OCI-M2 (cell line): ENCODE data around the gene PCDH18.
"Not testable (repeated sequence)": the region's sequence is repeated elsewhere in the genome, so short reads cannot be mapped to it uniquely, and the experiment has no call there.

Experiments
- DNase-seq: peaks from one replicate; lab custom pipeline; 2025; ENCODE audit not compliant: unreplicated experiment; lab: John Stamatoyannopoulos, UW

The PCDH18 gene, protein sequence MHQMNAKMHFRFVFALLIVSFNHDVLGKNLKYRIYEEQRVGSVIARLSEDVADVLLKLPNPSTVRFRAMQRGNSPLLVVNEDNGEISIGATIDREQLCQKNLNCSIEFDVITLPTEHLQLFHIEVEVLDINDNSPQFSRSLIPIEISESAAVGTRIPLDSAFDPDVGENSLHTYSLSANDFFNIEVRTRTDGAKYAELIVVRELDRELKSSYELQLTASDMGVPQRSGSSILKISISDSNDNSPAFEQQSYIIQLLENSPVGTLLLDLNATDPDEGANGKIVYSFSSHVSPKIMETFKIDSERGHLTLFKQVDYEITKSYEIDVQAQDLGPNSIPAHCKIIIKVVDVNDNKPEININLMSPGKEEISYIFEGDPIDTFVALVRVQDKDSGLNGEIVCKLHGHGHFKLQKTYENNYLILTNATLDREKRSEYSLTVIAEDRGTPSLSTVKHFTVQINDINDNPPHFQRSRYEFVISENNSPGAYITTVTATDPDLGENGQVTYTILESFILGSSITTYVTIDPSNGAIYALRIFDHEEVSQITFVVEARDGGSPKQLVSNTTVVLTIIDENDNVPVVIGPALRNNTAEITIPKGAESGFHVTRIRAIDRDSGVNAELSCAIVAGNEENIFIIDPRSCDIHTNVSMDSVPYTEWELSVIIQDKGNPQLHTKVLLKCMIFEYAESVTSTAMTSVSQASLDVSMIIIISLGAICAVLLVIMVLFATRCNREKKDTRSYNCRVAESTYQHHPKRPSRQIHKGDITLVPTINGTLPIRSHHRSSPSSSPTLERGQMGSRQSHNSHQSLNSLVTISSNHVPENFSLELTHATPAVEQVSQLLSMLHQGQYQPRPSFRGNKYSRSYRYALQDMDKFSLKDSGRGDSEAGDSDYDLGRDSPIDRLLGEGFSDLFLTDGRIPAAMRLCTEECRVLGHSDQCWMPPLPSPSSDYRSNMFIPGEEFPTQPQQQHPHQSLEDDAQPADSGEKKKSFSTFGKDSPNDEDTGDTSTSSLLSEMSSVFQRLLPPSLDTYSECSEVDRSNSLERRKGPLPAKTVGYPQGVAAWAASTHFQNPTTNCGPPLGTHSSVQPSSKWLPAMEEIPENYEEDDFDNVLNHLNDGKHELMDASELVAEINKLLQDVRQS

DNA sequence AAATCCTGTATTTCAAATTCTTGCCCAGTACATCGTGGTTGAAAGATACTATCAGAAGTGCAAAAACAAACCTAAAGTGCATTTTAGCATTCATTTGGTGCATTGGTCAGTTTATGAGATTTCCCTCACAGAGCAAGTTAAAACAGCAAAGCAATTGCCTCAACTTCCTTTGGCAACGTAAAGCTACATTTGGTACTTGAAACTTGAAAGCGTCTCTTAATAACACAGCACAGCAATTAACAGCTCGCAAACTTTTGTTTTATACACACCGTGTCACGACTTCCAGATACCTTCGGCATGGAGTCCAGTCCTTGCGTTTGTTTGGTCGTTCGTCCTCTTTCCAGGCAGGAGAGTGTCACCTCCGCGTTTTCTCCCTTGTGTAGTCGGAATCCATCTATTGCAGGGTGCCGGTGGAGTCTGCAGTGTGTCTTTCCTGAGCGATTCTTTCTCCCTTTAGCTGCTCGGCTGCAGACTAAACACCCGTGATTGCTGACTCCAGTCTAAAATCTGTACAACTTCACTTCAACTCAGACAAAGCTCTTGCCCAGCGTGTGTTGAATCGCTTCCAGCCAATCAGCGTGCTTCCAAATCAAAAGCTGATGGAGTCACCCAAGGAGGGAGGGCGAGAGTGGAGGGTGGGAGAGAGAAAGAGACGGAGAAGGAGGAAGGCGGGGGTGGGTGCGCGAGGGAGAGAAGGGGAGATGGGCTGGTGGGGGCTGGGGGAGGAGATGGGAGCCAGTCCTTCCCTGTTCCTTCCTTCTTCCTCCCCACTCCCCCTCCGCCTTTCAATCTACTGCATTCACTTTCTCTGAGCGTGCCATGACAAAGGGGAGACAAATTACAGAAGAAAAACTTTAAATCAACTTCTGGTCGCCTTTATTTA is at the start of gene PCDH18:
Gene PCDH18, minus strand, starts transcription at position 509 of the 883 bp plus-strand sequence. Its CDS starts 406 bp downstream, at position 103.
- no peak for DNase-seq

DNA sequence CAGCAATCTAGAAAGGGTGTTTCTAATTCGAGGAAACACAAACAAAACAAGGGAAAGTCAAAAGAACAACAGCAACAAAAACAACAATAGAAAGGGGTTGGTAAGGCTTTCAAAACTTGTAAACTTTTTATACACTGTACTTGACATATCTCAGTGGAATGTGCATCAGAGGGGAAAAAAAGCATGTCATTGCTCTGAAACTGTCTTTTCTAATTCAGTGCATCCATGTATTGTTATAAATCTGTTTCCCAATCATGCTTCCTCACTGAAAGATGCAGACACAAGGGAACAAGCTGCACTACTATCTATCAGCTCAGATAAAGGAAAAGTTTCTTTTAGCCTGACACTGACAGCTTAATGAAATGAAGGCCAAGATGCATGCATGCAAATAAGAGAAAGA is 44.2 kb upstream of the PCDH18 start:
- no peak for DNase-seq

DNA sequence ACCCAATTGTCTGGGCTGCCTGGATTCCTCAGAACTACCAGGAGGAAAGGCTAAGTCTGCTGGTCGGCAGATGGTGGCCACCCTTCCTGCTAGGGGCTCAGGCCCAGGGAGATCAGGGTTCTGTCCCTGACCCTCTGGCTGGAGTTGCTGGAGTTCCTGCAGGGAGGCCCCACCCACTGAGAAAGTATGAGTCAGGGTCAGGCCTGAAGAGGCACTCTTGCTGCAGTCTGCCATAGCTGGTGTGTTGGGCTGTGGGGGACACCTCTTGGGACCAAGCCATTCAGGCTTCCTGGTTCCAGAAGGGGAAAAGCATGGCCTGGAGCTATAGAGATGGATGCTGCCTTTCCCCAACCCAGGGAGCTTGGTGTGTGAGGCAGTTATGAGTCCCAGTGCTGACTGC is 40.4 kb upstream of the PCDH18 start:
- no peak for DNase-seq

DNA sequence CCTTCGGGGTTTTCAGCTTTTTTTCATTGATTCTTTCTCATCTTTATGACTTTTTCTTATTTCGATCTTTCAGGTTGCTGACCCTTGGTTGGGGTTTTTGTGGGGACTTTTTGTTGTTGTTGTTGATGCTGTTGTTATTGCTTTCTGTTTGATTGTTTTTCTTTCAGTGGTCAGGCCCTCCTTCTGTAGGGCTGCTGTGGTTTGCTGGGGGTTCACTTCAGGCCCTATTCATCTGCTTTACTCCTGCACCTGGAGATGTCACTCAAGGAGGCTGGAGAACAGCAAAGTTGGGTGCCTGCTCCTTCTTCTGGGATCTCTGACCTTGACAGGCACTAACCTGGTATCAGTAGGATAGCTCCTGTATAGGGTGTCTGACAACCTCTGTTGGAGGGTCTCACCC is 39.9 kb upstream of the PCDH18 start:
- DNase-seq, result no peak

DNA sequence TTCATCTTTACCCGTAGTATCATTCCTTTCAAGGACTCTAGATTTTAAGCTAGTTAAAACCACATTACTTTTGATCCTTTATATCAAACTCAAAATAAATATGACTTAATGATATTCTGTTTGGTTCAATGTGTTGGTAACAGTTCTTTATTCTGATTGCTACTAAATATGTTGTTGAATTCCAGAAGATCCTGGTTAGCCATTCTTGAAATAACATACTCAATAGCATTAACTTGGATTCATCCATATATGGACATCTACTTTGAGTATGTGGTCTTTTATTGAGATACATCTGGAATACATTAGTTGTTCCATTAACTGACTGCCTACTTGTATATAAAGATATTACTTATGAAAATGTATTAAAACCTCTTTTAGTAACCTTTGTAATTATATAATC is 27.5 kb upstream of the PCDH18 start:
- DNase-seq, result no peak

DNA sequence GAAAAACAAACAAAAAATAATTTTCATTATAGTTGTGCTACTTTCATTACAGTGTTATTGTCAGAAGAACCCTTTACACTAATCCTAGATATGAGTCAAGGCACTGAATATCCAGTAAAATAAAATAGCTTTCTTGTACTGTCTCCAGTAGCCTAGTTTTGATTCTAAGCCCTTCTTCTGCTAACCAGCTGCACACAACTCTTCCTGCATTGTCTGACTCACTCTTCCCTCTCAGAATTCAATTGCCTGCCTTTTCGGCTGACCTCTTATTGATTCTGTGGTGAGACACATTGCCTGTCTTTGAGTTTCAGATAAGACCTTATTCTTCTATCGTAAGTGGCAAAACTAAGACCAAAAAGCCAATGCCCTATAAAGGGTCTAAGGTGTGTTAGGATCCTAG is 26.7 kb upstream of the PCDH18 start:
- DNase-seq, result no peak

DNA sequence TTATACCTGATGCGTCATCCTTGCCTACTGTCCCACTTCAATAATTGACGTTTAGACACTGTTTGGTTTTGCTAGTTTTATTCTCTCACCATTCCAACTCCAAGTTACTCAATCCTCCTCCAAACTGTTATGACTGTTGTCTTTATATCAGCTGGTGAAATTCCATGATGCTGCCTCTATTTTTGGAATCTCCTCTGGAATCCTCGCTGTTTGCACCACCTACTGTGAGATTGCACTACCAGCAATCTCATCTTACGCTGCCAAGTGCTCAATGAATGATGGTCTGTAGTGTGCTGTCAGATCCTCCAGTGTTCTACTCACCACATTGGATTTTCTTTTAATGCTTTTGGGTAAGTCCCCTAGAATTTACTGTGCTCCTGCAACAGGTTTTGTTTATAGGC is 13.2 kb upstream of the PCDH18 start:
- DNase-seq, result no peak

DNA sequence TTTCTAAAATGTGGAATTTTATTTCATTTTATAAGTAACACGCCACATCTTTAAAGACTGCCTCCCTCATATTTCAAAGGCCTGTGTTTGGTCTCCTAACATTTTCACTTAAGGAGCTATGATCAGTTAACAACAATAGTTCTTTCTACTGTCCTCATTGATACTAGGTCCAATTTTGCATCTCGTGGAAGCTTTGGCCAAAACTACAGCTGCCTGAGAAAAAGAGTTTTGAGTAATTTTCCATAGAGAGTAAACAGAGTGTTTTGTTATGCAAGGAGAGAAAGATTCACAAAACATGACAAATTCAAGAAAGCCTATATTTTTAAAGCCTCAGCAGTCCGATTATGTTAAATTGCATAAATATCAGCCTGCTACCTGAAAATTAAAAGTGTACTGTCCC is 11.4 kb upstream of the PCDH18 start:
- DNase-seq, result no peak

DNA sequence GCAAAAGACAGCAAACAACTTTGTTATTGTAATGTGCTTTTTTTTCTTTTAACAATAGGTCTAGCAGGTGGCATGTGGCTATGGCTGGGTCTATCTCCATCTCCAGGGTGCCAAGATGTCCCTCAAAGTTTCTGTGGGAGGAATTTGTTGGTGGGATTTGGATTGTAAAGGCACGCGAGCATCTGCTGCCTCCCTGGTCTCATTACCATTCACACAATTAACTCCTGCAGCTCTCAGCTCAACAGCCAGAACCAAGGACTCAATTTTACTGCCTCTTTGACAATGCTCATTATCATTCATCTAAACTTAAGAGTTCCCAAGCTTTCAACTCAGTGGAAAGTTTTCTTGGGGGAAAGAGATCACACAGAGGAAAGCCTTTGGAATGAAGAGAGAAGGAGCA is 10.9 kb upstream of the PCDH18 start:
- DNase-seq, result no peak

DNA sequence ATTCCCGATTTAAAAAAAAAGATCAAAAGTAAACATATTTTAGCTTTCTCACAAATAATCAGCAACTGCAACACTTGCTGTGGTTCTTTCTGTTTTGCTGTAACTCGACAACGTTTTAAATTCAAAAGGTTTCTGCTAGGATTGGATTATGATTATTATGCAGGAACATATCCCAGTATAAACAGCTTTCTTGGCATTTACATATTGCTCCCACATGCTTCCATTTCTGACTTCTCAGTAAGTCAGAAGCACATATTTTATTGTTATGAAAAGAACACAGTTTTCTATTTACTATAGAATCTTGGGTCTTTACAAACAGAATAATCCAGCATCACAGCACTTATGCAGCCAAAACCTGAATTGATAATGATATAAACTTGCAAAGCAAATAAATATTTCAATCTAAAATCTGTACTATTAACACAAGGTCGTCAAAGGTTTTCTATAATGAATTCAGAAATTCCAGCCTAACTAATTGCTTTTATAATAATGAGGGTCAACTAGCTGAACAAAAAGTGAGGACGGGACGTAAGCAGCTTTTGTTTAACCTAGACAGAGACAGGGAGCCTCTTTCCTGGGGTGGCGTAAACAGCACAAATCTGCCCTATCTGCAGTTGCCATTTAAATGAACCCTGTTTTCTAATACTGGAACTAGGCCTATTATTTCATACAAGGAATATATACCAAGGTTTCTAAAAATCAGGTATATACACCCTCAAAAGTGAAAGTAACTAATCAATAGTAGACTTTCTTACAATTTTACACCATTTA is 9.8 kb upstream of the PCDH18 start:
- DNase-seq, result no peak

DNA sequence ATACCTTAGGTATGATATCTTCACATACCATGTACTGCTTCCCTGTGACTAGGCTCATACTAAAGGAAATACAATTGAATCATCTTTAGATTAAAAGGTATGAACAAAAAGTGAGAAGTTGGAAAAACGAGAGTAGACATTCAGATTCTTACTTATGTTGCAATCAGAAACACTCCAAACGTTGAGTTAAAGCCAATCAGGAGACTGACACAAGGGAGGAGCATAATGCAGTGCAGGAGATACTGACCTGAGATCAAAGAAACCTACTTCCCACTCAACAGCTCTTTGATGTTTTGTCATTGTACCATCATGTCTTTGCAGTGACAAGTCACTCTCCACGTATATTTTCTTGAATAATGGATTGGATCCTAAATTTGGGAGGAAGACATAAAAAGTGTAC is 8.9 kb upstream of the PCDH18 start:
- no peak for DNase-seq

DNA sequence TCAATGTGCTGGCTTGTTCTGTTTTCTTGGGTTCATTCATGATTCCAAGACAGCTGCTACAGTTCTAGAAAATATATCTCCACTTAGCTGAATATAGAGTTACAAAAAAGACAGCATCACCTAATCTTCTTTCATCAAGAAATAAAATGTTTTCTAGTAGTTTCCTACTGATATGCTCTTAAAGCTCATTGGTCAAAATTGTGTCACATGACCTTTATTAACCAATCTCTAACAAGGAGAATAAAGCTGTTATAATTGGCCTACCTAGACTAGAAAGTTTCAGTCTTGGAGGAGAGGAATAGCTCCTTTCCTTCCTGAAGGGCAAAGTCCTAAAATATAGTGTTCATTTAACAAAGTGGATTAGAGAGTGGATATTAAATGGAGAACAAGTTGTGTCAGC is 8.1 kb upstream of the PCDH18 start:
- no peak for DNase-seq

DNA sequence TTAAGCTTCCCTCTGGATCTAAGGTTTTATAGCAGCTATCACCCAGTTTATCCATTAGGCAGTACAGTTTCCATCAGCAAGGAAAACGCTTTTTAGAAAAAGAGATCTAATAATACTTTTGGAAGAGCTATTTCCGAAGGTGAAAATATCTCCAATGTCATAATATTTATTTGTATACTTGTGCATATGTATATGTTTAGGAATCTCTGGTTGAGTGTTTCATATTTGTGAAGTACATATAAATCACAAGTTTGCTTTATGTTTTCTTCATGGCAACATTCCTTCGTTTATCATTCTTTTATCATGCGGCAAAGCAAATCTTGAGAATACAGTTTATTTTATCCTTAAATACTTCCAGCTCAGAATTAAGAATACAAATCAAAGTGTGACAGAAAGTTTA is 6.2 kb upstream of the PCDH18 start:
- DNase-seq, result no peak

DNA sequence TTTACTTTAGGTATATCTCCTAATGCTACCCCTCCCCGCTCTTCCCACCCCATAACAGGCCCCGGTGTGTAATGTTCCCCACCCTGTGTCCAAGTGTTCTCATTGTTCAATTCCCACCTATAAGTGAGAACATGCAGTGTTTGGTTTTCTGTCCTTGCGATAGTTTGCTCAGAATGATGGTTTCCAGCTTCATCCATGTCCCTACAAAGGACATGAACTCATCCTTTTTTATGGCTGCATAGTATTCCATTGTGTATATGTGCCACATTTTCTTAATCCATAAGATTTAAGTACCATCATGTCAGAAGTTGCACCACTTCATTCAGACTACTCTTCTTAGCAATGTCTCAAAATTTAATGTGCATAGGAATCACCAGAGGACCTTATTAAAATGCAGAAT is 5.5 kb upstream of the PCDH18 start:
- DNase-seq, result not testable (repeated sequence)

DNA sequence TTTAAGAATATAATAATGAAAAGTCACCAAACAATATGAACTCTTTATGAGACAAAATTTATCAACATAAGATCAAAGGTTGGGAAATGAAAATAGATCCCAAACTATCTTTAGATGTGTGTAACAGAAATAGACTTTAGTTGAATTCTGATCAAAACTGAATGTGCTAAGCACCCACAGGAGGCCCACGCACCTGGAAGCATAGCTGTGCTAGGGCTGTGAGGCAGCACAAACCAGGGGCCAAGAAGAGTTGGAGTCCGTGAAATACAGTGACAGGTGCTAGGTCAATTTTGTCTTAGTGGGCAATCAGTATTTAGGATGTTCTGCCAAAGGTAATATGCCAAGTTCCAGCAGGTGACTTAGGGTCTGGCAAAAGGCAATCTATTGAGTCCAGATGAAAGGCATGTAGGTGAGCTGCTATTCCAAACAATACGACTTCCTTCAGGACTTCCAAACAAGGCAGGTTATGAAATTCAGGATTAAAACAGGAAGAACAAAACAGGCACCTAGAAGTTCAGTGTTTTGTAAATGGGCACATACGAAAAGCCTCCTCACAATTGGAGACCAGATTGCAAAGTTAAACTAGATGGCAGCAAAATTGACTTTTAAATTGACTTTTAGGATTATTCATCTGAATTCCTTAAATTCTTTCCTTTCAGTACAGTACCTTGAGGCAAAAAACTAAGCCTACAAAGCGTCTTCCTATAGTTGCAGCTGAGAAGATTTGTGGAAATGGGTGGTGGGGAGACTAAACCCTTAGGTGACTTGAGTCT is 4.7 kb upstream of the PCDH18 start:
- DNase-seq, result no peak

DNA sequence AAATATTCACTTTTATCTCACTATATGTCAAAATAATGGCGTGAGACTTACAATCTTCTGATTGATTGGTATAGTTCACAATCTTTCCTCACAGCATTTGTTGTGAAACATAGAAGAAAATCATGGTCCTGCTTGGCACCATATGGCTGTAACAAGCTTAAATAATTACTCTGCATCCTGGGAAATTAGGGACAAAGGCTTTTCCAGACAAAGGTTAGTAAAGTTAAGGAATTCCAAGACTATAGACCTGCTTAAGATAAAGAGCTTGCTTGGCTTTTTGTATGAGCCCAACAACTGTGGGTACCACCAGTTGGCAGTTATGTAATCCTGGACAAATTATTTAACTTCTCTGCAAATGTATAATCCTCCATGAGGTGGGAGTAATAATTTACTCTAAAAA is 3.4 kb upstream of the PCDH18 start:
- DNase-seq, result no peak

DNA sequence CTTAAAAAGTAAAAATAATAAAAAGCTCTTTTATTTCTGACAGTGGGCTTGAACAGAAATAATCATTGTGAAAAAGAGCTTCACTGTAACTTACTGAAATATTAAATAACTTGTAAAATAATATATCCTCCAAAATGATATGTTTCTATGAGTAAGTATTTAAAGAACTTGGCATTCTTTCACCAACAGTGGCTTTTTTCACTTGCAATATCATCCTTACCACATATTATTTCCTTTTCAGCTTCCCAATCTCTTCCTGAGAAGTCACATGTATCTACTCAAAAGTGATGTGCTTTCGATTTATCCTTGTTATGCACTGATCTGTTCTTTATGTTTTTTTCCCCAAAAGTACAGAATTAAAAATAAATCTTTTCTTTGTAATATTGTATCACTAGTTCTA is 2.2 kb upstream of the PCDH18 start:
- no peak for DNase-seq

DNA sequence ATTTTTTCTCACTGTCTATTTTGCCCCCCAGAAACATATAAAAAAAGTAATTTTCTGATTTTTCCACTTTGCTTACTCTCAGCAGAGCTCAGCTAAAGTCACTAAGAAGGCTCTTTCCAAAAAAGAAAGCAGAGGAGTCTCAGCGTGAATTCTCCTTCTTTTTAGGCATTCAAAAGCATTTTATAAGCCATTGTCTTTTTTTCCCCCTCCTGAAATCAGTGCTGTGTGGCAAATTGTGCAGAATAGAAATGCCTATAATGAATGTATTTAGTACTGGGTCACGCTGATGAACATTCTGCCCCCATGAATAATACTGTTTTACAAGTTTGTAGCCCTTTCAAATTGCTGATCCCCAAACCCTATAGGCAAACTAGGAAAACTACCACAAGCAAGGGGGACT is 1.6 kb upstream of the PCDH18 start:
- DNase-seq, result no peak

DNA sequence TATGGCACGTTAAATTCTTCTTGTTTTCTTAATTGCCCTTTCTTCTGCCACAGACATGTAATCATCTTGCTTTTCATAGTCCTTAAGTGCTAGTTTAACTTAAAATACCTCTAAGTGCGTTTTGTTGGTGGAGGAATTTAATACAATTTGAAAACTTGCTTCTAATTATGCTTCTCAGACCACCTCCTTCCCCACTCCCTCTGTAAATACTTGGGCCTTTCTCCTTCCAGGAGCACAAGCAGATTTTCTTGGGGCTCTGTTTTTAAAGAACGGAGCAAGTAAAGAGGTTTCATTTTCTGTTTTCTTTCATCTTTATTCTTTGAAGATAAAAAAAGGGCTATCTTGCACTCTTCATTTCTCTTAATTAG is 559 bp upstream of the PCDH18 start:
- DNase-seq, result no peak
